ENCODE results near the gene TUT4.
"Not testable (repeated sequence)": the region's sequence is repeated elsewhere in the genome, so short reads cannot be mapped to it uniquely, and the experiment has no call there.

The TUT4 gene

DNA sequence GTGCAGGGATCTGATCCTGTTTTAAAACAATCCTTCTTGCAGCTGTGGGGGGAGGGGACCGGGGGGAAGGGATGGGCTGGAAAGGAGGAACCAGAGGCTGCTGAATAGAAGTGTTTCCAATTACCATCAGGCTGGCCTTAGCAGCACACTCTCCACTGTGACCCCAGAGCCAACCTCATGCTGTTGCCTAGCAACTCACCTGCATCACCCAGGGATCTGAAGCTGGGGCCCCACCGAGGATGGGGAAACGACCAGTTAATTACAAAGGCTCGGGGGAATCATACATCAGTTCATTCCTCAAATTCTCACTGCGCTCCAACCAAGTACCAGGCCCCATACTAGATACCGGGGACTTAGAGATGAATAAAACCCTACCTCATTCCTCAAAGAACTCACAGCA is 37.4 kb upstream of the TUT4 start:
- no peak for DNase-seq (ENCODE audit: low read depth in 1 of 2, low spot score in 1 of 2)
- in situ Hi-C loops (cut with HindIII; ENCODE audit: low pct_unique_long_range_greater_than_20kb, low sequenced_read_pairs): no loop called here
- no peak for TF ChIP-seq JUND (IDR thresholded peaks at IDR 0.05; ENCODE audit: low read depth)

DNA sequence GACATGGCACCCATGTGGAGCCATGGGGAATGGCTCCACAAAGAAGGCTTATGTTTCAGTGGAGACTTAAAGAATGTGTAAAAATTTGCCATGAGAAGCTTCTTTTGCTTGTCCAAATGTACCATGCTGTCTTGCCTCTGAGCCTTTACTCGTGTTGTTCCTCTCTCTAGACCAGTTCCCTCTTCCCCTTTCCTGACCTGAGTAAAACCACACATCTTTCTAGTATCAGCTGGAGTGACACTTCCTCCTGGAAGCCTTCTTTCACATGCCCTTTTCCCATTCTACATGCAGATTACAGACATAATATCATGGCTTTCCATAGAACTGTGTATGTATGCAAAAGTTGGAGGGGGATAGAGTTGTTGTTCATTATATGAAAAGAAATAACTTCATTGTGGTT is 35.6 kb upstream of the TUT4 start:
- no peak for DNase-seq (ENCODE audit: low read depth in 1 of 2, low spot score in 1 of 2)
- no peak for TF ChIP-seq JUND (IDR thresholded peaks at IDR 0.05; ENCODE audit: low read depth)
- in situ Hi-C loops (cut with HindIII; ENCODE audit: low pct_unique_long_range_greater_than_20kb, low sequenced_read_pairs): no loop called here

DNA sequence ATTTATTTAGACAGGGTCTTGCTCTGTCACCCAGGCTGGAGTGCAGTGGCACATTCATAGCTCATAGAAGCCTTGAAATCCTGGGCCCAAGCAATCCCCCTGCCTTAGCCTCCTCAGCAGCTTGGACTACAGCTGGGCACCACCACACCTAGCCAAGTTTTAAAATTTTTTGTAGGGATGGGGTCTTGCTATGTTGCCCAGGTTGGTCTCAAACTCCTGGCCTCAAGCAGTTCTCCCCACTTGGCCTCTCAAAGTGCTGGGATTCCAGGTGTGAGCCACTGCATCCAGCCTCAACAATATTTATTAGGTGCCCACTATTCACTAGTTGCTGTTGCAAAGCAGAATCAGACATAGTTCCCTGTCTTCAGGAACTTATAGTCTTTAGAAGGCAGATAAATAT is 35.1 kb upstream of the TUT4 start:
- TF ChIP-seq JUND (IDR thresholded peaks at IDR 0.05; ENCODE audit: low read depth): no peak
- no peak for DNase-seq (ENCODE audit: low read depth in 1 of 2, low spot score in 1 of 2)
- in situ Hi-C loops (cut with HindIII; ENCODE audit: low pct_unique_long_range_greater_than_20kb, low sequenced_read_pairs): no loop called here

DNA sequence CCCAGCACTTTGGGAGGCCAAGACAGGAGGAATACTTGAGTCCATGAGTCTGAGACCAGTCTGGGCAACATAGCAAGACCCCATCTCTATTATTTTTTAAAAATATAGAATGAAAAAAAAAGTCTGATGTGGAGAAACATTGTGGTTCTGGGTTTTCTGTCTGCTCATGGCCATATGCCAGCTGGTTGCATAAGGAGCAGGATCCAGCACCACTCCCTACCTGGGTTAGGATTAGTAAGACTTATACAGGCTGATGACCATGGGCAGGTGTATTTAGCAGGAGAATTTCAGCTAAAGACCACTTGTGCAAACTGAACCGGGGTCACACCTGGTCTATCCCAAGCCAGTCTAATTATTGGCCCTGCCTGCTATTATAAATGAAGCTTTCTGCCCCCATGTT is 32.6 kb upstream of the TUT4 start:
- no peak for DNase-seq (ENCODE audit: low read depth in 1 of 2, low spot score in 1 of 2)
- no peak for TF ChIP-seq JUND (IDR thresholded peaks at IDR 0.05; ENCODE audit: low read depth)
- in situ Hi-C loops (cut with HindIII; ENCODE audit: low pct_unique_long_range_greater_than_20kb, low sequenced_read_pairs): no loop called here

DNA sequence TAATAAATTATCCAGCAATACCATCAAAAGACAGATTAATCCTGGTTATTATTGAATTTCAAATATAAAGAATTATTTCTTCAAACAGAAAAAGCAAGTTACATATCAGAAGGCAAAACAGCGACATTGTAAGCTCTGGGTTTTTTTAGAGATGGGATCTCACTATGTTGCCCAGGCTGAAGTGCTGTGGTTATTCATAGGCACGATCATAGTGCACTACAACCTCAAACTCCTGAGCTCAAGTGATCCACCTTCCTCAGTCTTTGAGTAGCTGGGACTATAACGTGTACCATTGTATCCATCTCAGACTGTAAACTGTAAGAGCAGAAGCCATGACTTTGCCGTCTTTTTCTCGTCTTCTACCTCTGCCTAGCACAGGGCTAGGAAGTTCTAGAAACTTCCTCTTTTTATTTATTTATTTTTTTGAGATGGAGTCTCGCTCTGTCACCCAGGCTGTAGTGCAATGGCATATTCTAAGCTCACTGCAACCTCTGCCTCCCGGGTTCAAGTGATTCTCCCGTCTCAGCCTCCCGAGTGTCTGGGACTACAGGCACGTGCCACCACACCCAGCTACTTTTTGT is 29.3 kb upstream of the TUT4 start:
- in situ Hi-C loops (cut with HindIII; ENCODE audit: low pct_unique_long_range_greater_than_20kb, low sequenced_read_pairs): no loop called here
- no peak for TF ChIP-seq JUND (IDR thresholded peaks at IDR 0.05; ENCODE audit: low read depth)
- DNase-seq (ENCODE audit: low read depth in 1 of 2, low spot score in 1 of 2): no peak

DNA sequence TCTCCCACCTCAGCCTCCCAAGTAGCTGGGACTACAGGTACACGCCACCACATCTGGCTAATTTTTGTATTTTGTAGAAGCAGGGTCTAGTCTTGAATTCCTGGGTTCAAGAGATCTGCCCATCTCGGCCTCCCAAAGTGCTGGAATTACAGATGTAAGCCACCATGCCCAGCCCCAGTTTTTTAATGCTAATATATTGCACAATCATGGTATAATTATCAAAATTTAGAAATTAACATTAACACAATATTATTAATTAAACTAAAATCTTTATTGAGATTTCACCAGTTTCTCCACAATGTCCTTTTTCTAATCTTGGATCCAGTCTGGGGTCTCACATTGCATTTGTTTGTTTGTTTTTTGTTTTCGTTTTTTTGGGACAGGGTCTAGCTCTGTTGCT is 27.4 kb upstream of the TUT4 start:
- TF ChIP-seq JUND (IDR thresholded peaks at IDR 0.05; ENCODE audit: low read depth): no peak
- in situ Hi-C loops (cut with HindIII; ENCODE audit: low pct_unique_long_range_greater_than_20kb, low sequenced_read_pairs): no loop called here
- no peak for DNase-seq (ENCODE audit: low read depth in 1 of 2, low spot score in 1 of 2)

DNA sequence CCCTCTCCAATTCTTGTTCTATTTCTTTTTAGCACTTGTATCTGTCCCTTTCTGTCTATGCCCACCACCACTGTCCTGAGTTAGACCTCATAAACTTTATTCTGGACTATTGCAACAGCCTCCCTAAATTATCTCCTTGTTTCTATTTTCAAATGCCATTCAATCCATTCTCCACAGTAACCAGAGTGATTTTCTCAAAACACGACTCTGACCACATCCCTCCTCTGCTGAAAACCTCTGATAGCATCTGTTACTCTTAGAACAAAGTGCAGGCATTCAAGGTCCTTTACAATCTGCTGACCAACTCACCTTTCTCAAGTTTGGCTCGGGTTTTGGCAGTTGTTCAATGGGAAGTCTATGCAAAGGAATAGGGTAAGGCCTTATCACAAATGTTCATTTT is 26.5 kb upstream of the TUT4 start:
- in situ Hi-C loops (cut with HindIII; ENCODE audit: low pct_unique_long_range_greater_than_20kb, low sequenced_read_pairs): no loop called here
- DNase-seq (ENCODE audit: low read depth in 1 of 2, low spot score in 1 of 2): no peak
- no peak for TF ChIP-seq JUND (IDR thresholded peaks at IDR 0.05; ENCODE audit: low read depth)

DNA sequence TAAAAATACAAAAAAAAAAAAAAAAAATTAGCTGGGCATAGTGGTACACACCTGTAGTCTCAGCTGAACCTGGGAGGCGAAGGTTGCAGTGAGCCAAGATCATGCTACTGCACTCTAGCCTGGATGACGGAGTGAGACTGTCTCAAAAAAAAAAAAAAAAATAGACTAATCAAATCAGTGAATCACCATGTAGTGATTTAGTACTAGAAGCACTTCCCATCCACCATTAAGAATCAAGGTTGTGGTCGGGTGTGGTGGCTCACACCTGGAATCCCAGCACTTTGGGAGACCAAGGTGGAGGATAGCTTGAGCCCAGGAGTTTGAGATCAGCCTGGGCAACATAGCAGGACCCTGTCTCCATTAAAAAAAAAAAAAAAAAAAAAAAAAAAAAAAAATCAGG is 25.2 kb upstream of the TUT4 start:
- in situ Hi-C loops (cut with HindIII; ENCODE audit: low pct_unique_long_range_greater_than_20kb, low sequenced_read_pairs); DNase-seq (ENCODE audit: low read depth in 1 of 2, low spot score in 1 of 2): not testable (repeated sequence)

DNA sequence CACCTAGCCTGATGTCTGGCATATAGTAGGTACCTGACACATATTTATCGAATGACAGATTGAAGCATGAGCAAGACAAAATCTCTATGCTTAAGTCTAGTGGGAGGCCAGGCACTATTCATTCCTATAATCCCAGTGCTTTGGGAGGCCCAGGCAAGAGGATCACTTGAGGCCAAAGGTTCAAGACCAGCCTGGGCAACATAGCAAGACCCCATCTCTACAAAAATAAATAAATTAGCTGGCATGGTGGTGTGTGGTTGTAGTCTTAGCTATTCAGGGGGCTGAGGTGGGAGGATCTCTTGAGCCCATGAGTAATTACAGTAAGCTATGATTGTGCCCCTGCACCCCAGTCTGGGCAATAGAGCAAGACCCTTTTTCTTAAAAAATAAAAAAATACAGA is 23.2 kb upstream of the TUT4 start:
- no peak for TF ChIP-seq JUND (IDR thresholded peaks at IDR 0.05; ENCODE audit: low read depth)
- in situ Hi-C loops (cut with HindIII; ENCODE audit: low pct_unique_long_range_greater_than_20kb, low sequenced_read_pairs): no loop called here
- DNase-seq (ENCODE audit: low read depth in 1 of 2, low spot score in 1 of 2): no peak

DNA sequence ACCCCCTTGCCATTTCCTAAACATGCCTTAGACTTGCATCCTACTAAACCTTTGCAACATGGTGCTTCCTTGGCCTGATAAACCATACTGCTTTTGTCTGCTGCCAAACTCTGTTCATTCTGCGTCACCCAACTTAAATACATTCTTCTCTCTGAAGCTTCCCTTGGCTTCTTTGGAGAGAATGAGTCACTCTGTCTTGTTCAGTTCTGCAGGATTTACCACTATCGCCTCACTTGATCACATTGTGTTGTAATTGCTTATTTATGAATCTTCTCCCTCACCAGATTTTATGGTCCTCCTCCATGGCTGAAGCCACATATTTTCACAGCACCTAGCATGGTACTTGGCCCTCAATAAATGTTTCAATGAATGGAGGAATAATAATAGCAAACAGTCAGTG is 21.7 kb upstream of the TUT4 start:
- DNase-seq (ENCODE audit: low read depth in 1 of 2, low spot score in 1 of 2): no peak
- no peak for TF ChIP-seq JUND (IDR thresholded peaks at IDR 0.05; ENCODE audit: low read depth)
- in situ Hi-C loops (cut with HindIII; ENCODE audit: low pct_unique_long_range_greater_than_20kb, low sequenced_read_pairs): no loop called here

DNA sequence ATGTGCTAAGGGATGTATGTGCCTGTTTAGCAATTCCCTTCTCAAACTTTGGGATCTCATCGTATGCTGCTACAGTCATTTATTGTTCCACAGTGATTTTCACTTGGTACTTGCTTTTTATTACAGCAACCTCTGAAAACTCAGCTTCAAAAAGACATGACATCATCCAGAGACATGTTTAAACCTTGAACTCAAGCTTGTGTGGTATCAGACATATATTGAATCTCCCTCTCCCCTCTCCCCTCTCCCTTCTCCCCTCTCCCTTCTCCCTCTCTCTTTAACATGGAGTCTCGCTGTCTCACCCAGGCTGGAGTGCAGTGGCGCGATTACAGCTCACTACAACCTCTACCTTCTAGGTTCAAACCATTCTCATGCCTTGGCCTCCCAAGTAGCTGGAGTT is 19.5 kb upstream of the TUT4 start:
- DNase-seq (ENCODE audit: low read depth in 1 of 2, low spot score in 1 of 2): no peak
- TF ChIP-seq JUND (IDR thresholded peaks at IDR 0.05; ENCODE audit: low read depth): no peak
- in situ Hi-C loops (cut with HindIII; ENCODE audit: low pct_unique_long_range_greater_than_20kb, low sequenced_read_pairs): no loop called here

DNA sequence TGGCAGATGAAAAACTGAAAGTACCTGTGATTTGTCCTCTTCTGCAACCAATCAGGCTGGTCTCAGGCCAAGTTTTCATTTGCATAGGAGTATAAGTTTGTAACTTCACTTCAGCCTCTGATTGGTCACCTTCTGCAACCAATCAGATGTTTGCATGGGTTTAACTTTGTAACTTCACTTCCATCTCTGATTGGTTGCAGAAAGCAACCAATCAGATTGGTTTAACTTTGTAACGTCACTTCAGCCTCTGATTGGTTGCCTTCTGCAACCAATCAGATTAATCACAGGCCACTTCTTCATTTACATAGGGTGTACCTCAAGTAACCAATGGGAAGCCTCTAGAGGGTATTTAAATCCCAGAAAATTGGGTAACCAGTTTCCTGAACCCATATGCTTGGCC is 18.9 kb upstream of the TUT4 start:
- TF ChIP-seq JUND (IDR thresholded peaks at IDR 0.05; ENCODE audit: low read depth): no peak
- DNase-seq (ENCODE audit: low read depth in 1 of 2, low spot score in 1 of 2): peak in 1 of 2 experiments; percentile 68
- in situ Hi-C loops (cut with HindIII; ENCODE audit: low pct_unique_long_range_greater_than_20kb, low sequenced_read_pairs): no loop called here

DNA sequence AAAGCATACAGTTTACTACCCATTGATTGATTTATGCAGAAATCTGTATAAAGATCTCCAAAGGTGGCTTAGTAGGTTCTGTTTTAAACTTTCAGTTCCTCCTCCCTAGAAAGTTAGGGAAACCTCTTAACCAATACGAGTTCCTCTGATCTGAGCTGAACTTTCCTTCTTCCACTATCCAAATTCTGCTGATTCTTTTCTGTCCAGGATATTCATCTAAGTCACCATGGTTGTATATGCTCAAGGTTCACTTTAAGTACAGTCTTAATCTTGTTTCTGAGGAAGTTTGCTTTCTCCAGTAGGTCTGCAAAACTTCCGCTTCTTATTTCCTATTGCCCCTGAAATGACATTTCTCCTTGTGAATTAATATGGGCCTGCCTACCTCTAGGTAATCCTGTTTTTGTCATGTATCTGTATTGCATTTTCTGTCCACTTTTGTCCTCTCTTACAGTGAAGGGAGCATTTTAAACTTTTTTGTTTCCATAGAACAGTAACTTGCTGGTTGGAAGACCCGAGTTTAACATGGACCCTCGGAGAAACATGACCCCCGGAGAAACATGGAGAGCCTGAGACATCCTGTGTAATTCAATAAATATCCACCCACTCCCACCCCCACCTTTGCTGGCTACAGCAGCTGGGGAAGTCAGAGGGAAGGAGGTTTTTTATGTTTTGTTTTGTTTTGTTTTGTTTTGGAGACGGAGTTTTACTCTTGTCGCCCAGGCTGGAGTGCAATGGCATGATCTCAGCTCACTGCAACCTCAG is 16.7 kb upstream of the TUT4 start:
- DNase-seq (ENCODE audit: low read depth in 1 of 2, low spot score in 1 of 2): no peak
- TF ChIP-seq JUND (IDR thresholded peaks at IDR 0.05; ENCODE audit: low read depth): no peak
- in situ Hi-C loops (cut with HindIII; ENCODE audit: low pct_unique_long_range_greater_than_20kb, low sequenced_read_pairs): no loop called here

DNA sequence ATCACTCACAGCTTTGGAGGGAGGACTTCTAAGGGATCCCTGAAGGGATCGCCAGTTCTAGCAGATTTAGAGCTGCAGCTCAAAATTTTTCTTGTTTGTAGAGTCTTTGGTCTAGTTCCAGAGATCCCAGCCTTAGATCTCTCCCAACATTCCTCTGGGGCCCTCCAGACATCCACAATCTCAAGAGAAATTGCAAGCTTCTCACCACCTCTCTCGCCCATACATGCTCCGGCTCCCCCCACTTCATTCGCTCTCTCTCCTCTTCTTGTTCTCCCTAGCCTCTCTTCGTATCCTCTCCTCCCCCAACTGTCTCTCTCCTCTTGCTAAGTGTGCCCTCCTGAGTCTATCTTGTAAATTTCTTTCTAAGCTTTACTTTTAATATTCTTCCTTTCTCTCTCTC is 15.1 kb upstream of the TUT4 start:
- in situ Hi-C loops (cut with HindIII; ENCODE audit: low pct_unique_long_range_greater_than_20kb, low sequenced_read_pairs): no loop called here
- no peak for DNase-seq (ENCODE audit: low read depth in 1 of 2, low spot score in 1 of 2)
- TF ChIP-seq JUND (IDR thresholded peaks at IDR 0.05; ENCODE audit: low read depth): no peak

Data from T47D (cell line).